ENCODE results near the gene CNOT11. TPM values are rescaled to one million over a fixed set of nuclear protein-coding genes. Genes with fewer than 3 reads are reported as not detected.
"Not testable (repeated sequence)": the region's sequence is repeated elsewhere in the genome, so short reads cannot be mapped to it uniquely, and the experiment has no call there.

The CNOT11 gene
- total and polyA plus RNA-seq, 2 experiments from 2014 or later = 22.6 to 33.3 TPM

DNA sequence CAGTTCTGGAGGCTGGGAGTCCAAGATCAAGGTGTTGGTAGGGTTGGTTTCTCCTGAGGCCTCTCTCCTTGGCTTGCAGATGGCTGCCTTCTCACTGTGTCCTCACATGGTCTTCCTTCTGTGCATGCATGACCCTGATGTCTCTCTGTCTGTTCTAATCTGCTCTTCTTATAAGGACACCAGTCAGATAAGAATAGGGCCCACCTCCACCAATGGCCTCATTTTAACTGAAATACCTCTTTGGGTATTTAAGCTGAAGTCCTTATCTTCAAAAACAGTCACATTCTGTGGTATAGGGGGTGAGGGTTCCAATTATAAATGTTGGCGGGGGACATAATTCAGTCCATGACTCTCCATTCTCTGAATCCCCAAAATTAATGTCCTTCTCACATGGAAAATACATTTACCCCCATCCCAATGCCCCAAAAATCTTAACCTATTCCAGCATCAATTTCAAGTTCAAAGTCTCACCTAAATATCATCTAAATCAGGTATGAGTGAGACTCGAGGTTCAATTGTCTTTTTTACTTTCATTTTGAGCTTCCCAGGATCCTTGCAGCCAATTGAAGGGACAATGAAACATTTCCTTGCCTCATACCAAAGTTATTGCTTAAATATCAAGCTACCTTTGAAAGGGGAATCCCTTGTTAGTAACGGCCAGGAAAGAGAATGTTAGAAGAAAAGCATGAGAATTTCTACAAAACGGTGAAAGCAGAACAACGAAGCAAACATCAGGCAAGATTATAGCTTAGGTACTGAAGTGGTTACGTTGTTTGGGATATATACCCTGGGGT lies 20.6 kb upstream of the CNOT11 start:
- no peak overlapping the region for H3K9ac ChIP-seq
- TF ChIP-seq EZH2 (IDR thresholded peaks at IDR 0.05; ENCODE audit: insufficient read depth, poor library complexity, severe bottlenecking) = no peak
- no peaks in the 10 kb centered on the region for H3K9me3 ChIP-seq (ENCODE audit: low read depth)
- H3K9me2 ChIP-seq (ENCODE audit: insufficient read depth) = no peaks in the 10 kb centered on the region
- no peaks in the 10 kb centered on the region for H3F3A ChIP-seq (ENCODE audit: insufficient read depth)
- no peaks in the 10 kb centered on the region for H3K79me2 ChIP-seq (ENCODE audit: insufficient read depth)
- peaks cover 4% of the 10 kb centered on the region; the same call in 1 of the 2 replicates for H3K4me1 ChIP-seq (ENCODE audit: insufficient read depth)
- H3K4me3 ChIP-seq = no peak overlapping the region
- H3K36me3 ChIP-seq (ENCODE audit: low read depth) = no peaks in the 10 kb centered on the region
- in situ Hi-C loops (cut with MboI) = no loop called here
- H3K4me2 ChIP-seq (ENCODE audit: unreplicated experiment) = no peak overlapping the region
- H2AFZ ChIP-seq = no peak overlapping the region
- WGBS, 2 experiments (ENCODE audit: low coverage in 1 of 2, low lambda C conversion rate in 2 of 2, missing lambda C conversion rate in 2 of 2) = 72 to 79% methylated on average over 6 of the region's 6 CpGs
- H3K27ac ChIP-seq = no peak overlapping the region
- DNase-seq = no peak
- no peaks in the 10 kb centered on the region for H3K27me3 ChIP-seq (replicated peaks; ENCODE audit: insufficient read depth)
- H4K20me1 ChIP-seq (ENCODE audit: insufficient read depth) = no peaks in the 10 kb centered on the region

DNA sequence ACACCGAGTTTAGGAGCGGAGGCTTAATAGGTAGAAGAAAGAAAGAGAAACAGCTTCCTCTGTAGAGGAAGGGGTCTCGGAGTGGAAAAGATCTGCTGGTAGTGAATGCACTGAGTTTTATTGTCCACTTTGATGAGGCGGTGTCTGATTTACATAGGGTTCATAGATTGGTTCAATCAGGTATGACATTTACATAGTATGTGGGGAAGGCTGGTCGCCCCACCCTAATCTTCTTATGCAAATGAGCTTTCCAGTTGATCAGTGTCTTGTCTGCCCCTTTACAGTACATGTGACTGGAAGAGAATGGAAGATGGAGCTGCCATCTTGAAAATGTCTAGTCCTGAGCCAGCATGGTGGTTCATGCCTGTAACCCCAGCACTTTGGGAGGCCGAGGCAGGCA lies 19.9 kb upstream of the CNOT11 start:
- H3F3A ChIP-seq (ENCODE audit: insufficient read depth) = no peaks in the 10 kb centered on the region
- TF ChIP-seq EZH2phosphoT487 (IDR thresholded peaks at IDR 0.05; ENCODE audit: insufficient read depth, low read depth) (no peak), EZH2 (IDR thresholded peaks at IDR 0.05; ENCODE audit: insufficient read depth, poor library complexity, severe bottlenecking) (no peak)
- no peaks in the 10 kb centered on the region for H3K9me3 ChIP-seq (ENCODE audit: low read depth)
- in situ Hi-C loops (cut with MboI) = no loop called here
- no peaks in the 10 kb centered on the region for H4K20me1 ChIP-seq (ENCODE audit: insufficient read depth)
- no peaks in the 10 kb centered on the region for H3K27me3 ChIP-seq (replicated peaks; ENCODE audit: insufficient read depth)
- H3K9me2 ChIP-seq (ENCODE audit: insufficient read depth) = no peaks in the 10 kb centered on the region
- no peak overlapping the region for H3K27ac ChIP-seq
- WGBS, 2 experiments (ENCODE audit: low coverage in 1 of 2, low lambda C conversion rate in 2 of 2, missing lambda C conversion rate in 2 of 2) = 72 to 76% methylated on average over 6 of the region's 6 CpGs
- peaks cover 4% of the 10 kb centered on the region; the same call in 1 of the 2 replicates for H3K4me1 ChIP-seq (ENCODE audit: insufficient read depth)
- H3K79me2 ChIP-seq (ENCODE audit: insufficient read depth) = no peaks in the 10 kb centered on the region
- H3K4me3 ChIP-seq = no peak overlapping the region
- H3K4me2 ChIP-seq (ENCODE audit: unreplicated experiment) = no peak overlapping the region
- no peaks in the 10 kb centered on the region for H3K36me3 ChIP-seq (ENCODE audit: low read depth)
- no peak overlapping the region for H2AFZ ChIP-seq
- H3K9ac ChIP-seq = no peak overlapping the region
- DNase-seq = no peak

DNA sequence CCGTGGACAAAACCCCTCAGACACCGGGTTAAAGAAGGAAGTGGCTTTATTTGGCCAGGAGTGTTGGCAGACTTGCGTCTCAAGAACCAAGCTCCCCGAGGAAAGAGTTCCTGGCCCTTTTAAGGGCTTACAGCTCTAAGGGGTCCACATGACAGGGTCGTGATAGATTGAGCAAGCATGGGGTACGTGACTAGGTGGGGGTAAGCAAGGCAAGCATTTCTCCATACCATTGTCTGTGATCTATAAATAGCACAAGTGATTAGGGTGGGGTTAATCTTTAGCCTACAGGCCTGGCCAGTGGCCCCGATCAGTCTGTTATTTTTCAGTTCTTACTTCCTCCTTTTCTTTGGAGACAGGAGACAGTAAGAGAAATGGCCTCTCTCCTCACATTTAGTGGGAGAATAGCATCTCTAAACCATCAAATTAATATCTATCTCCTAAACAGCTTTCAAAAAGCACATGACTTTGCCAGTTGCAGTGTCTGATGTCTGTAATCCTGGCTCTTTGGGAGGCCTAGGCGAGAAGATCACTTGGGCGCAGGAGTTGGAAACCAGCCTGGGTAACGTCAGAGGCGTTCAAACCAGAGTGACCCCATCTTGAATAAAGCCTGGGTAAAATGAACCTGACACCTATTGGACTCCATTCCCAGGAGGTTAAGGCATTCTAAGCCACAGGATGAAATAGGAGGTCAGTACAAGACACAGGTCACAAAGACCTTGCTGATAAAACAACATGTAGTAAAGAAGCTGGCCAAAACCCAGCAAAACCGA lies 18.3 kb upstream of the CNOT11 start:
- Histone ChIP-seq H3K4me3 (no peak overlapping the region), H3K9ac (no peak overlapping the region), H3K4me1 (ENCODE audit: insufficient read depth) (peaks cover 4% of the 10 kb centered on the region; the same call in 1 of the 2 replicates), H3F3A (ENCODE audit: insufficient read depth) (no peaks in the 10 kb centered on the region), H4K20me1 (ENCODE audit: insufficient read depth) (no peaks in the 10 kb centered on the region), H3K36me3 (ENCODE audit: low read depth) (no peaks in the 10 kb centered on the region), H2AFZ (no peak overlapping the region), H3K79me2 (ENCODE audit: insufficient read depth) (no peaks in the 10 kb centered on the region), H3K9me2 (ENCODE audit: insufficient read depth) (no peaks in the 10 kb centered on the region), H3K9me3 (ENCODE audit: low read depth) (no peaks in the 10 kb centered on the region), H3K4me2 (ENCODE audit: unreplicated experiment) (no peak overlapping the region), H3K27ac (no peak overlapping the region), H3K27me3 (replicated peaks; ENCODE audit: insufficient read depth) (no peaks in the 10 kb centered on the region)
- 64 to 67% methylated on average over 12 of the region's 12 CpGs for WGBS, 2 experiments (ENCODE audit: low coverage in 1 of 2, low lambda C conversion rate in 2 of 2, missing lambda C conversion rate in 2 of 2)
- in situ Hi-C loops (cut with MboI) = no loop called here
- DNase-seq = no peak
- TF ChIP-seq EZH2 (IDR thresholded peaks at IDR 0.05; ENCODE audit: insufficient read depth, poor library complexity, severe bottlenecking) (no peak), EZH2phosphoT487 (IDR thresholded peaks at IDR 0.05; ENCODE audit: insufficient read depth, low read depth) (no peak)

DNA sequence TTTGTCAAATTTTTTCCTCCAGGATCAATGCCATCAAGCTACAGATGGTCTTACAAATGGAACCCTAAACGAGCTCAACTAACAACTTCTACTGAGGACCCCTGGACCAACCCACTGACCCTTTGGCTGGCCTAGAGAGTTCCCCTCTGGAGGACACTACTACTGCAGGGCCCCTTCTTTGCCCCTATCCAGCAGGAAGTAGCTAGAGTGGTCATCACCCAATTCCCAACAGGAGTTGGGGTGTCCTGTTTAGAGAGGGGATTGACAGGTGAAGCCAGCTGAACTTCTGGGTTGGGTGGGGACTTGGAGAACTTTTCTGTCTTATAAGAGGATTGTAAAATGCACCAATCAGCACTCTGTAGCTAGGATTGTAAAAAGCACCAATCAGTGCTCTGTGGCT lies 16.7 kb upstream of the CNOT11 start:
- H3K27ac ChIP-seq; H4K20me1 ChIP-seq (ENCODE audit: insufficient read depth); H3K4me2 ChIP-seq (ENCODE audit: unreplicated experiment); H2AFZ ChIP-seq; H3K79me2 ChIP-seq (ENCODE audit: insufficient read depth); H3K36me3 ChIP-seq (ENCODE audit: low read depth); H3K4me1 ChIP-seq (ENCODE audit: insufficient read depth); H3F3A ChIP-seq (ENCODE audit: insufficient read depth); DNase-seq; H3K27me3 ChIP-seq (replicated peaks; ENCODE audit: insufficient read depth); H3K9ac ChIP-seq; H3K9me2 ChIP-seq (ENCODE audit: insufficient read depth); in situ Hi-C loops (cut with MboI); H3K4me3 ChIP-seq; H3K9me3 ChIP-seq (ENCODE audit: low read depth): not testable (repeated sequence)
- WGBS, 2 experiments (ENCODE audit: low coverage in 1 of 2, low lambda C conversion rate in 2 of 2, missing lambda C conversion rate in 2 of 2) = 22 to 56% methylated on average over 1 of the region's 1 CpG

DNA sequence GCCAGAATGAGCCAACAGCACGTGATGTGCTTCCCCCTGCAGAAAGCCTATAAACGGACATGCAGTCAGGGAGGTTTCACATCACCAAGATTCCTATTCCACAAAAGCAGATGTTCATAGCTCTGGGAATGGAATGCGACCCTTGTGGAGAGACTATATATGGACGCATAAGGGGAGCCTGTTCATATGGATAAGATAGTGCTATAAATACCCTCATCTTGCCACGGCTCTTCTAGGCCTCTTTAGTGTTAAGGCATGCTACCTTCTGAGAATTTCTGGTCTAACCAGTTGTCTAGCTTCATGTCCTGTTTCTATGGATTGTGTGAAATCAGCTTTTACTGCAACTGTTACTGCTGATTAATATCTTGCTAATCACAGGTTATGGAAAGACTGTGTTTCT lies 14.7 kb upstream of the CNOT11 start:
- H3K27me3 ChIP-seq (replicated peaks; ENCODE audit: insufficient read depth); H3K9me2 ChIP-seq (ENCODE audit: insufficient read depth); H3K4me2 ChIP-seq (ENCODE audit: unreplicated experiment); H3F3A ChIP-seq (ENCODE audit: insufficient read depth); H3K9me3 ChIP-seq (ENCODE audit: low read depth); H4K20me1 ChIP-seq (ENCODE audit: insufficient read depth); H3K4me1 ChIP-seq (ENCODE audit: insufficient read depth); H2AFZ ChIP-seq; H3K9ac ChIP-seq; H3K4me3 ChIP-seq; in situ Hi-C loops (cut with MboI); H3K27ac ChIP-seq; DNase-seq; H3K79me2 ChIP-seq (ENCODE audit: insufficient read depth); H3K36me3 ChIP-seq (ENCODE audit: low read depth): not testable (repeated sequence)
- 52 to 64% methylated on average over 5 of the region's 5 CpGs for WGBS, 2 experiments (ENCODE audit: low coverage in 1 of 2, low lambda C conversion rate in 2 of 2, missing lambda C conversion rate in 2 of 2)
